ENCODE measurements around the gene ECSIT. TPM values are rescaled to one million over a fixed set of nuclear protein-coding genes. Genes with fewer than 3 reads are reported as not detected.

ECSIT gene
- total RNA-seq, 2 experiments from 2014 or later: 27.2 to 27.4 TPM

GRCh38 chr19:11494634-11495285, 34.2 kb downstream of the ECSIT start:
- H3K27me3 ChIP-seq (ENCODE audit: control insufficient read depth in 1 of 2, insufficient read depth in 2 of 2, low read length in 2 of 2): no peaks in the 10 kb centered on the region
- TF ChIP-seq CTCF (IDR thresholded peaks at IDR 0.05): no peak
- H3K36me3 ChIP-seq (ENCODE audit: insufficient read depth, low read length): peaks cover 22% of the 10 kb centered on the region
- H3K27ac ChIP-seq (ENCODE audit: low read depth in 1 of 2, low read length in 2 of 2): no peak overlapping the region
- H3K36me3 Mint-ChIP-seq (ENCODE audit: low read depth): peaks cover 36% of the 10 kb centered on the region
- ATAC-seq (ENCODE audit: poor library complexity) (no peak), DNase-seq (no peak)
- H3K27me3 Mint-ChIP-seq: no peaks in the 10 kb centered on the region
- intact Hi-C loops (cut with DNase I, micrococcal nuclease): no loop called here
- POLR2A ChIA-PET: no interaction called here
- no peak overlapping the region for H3K4me3 ChIP-seq (ENCODE audit: low read length)
- H3K9me3 Mint-ChIP-seq: no peaks in the 10 kb centered on the region
- no peak overlapping the region for H3K4me3 Mint-ChIP-seq
- H3K27ac Mint-ChIP-seq: no peak overlapping the region
- no peaks in the 10 kb centered on the region for H3K9me3 ChIP-seq (ENCODE audit: control insufficient read depth in 1 of 2, insufficient read depth in 1 of 2, low read length in 2 of 2)
- H3K4me1 Mint-ChIP-seq (ENCODE audit: low read depth): no peaks in the 10 kb centered on the region
- CTCF ChIA-PET: no interaction called here
- no peaks in the 10 kb centered on the region for H3K4me1 ChIP-seq (ENCODE audit: insufficient read depth, low read length)

GRCh38 chr19:11489378-11489777, 39.6 kb downstream of the ECSIT start:
- no peak overlapping the region for H3K27ac ChIP-seq (ENCODE audit: low read depth in 1 of 2, low read length in 2 of 2)
- H3K36me3 ChIP-seq (ENCODE audit: insufficient read depth, low read length): peaks cover 10% of the 10 kb centered on the region
- intact Hi-C loops (cut with DNase I, micrococcal nuclease): loop anchor here in 1 of 2 experiments (10.0 kb wide), 1 partner anchor 55 kb away; the partner anchor contains the start of genes ODAD3 and PRKCSH
- Mint-ChIP-seq H3K9me3 (no peaks in the 10 kb centered on the region), H3K4me3 (no peak overlapping the region), H3K27me3 (peaks cover 8% of the 10 kb centered on the region), H3K4me1 (ENCODE audit: low read depth) (no peaks in the 10 kb centered on the region), H3K36me3 (ENCODE audit: low read depth) (peaks cover 25% of the 10 kb centered on the region), H3K27ac (no peak overlapping the region)
- CTCF ChIA-PET: no interaction called here
- no peaks in the 10 kb centered on the region for H3K27me3 ChIP-seq (ENCODE audit: control insufficient read depth in 1 of 2, insufficient read depth in 2 of 2, low read length in 2 of 2)
- peaks cover 0 to 5% of the 10 kb centered on the region in 2 experiments for H3K9me3 ChIP-seq (ENCODE audit: control insufficient read depth in 1 of 2, insufficient read depth in 1 of 2, low read length in 2 of 2)
- no peak overlapping the region for H3K4me3 ChIP-seq (ENCODE audit: low read length)
- POLR2A ChIA-PET: no interaction called here
- H3K4me1 ChIP-seq (ENCODE audit: insufficient read depth, low read length): no peaks in the 10 kb centered on the region
- no peak for TF ChIP-seq CTCF (IDR thresholded peaks at IDR 0.05)
- no peak for DNase-seq
- no peak for ATAC-seq (ENCODE audit: poor library complexity)

GRCh38 chr19:11486661-11487503, 42.1 kb downstream of the ECSIT start:
- H3K36me3 Mint-ChIP-seq (ENCODE audit: low read depth): peaks cover 19% of the 10 kb centered on the region
- ATAC-seq (ENCODE audit: poor library complexity): no peak
- Histone ChIP-seq H3K9me3 (ENCODE audit: control insufficient read depth in 1 of 2, insufficient read depth in 1 of 2, low read length in 2 of 2) (peaks cover 0 to 10% of the 10 kb centered on the region in 2 experiments), H3K27ac (ENCODE audit: low read depth in 1 of 2, low read length in 2 of 2) (no peak overlapping the region), H3K4me1 (ENCODE audit: insufficient read depth, low read length) (peaks cover 15% of the 10 kb centered on the region), H3K36me3 (ENCODE audit: insufficient read depth, low read length) (peaks cover 13% of the 10 kb centered on the region), H3K27me3 (ENCODE audit: control insufficient read depth in 1 of 2, insufficient read depth in 2 of 2, low read length in 2 of 2) (peaks cover 7 to 8% of the 10 kb centered on the region in 2 experiments), H3K4me3 (ENCODE audit: low read length) (no peak overlapping the region)
- ChIA-PET CTCF (no interaction called here), POLR2A (no interaction called here)
- peaks cover 25% of the 10 kb centered on the region for H3K27me3 Mint-ChIP-seq
- DNase-seq: no peak
- peaks cover 13% of the 10 kb centered on the region for H3K4me1 Mint-ChIP-seq (ENCODE audit: low read depth)
- no peak overlapping the region for H3K27ac Mint-ChIP-seq
- H3K9me3 Mint-ChIP-seq: no peaks in the 10 kb centered on the region
- H3K4me3 Mint-ChIP-seq: no peak overlapping the region
- TF ChIP-seq CTCF (IDR thresholded peaks at IDR 0.05): no peak
- intact Hi-C loops (cut with DNase I, micrococcal nuclease): loop anchor here in 1 of 2 experiments (10.0 kb wide), 1 partner anchor 52 kb away; the partner anchor contains the start of genes ODAD3 and PRKCSH
